K562 treated with DMSO at 1 percent for 4 hours (cell line): ENCODE data around the gene ESR1. TPM values are rescaled to one million over a fixed set of nuclear protein-coding genes. Genes with fewer than 3 reads are reported as not detected.

ENCODE experiments used
- total RNA-seq: library from RNA; unstranded; fragments of 300-600 nt; gene quantifications from 2 replicates; pipeline ENCODE4 v1.2.3, GENCODE V29; 2022; ENCODE audit not compliant: insufficient read depth

ESR1 gene
- 0.11 TPM in 1 of 2 replicates, not detected in the other for total RNA-seq

GRCh38 chr6:151807513-151808370 lies at the start of gene ESR1:
ESR1 (plus strand) TSS chr6:151807682; CDS start chr6:151807913, 231 bp downstream.

